ENCODE results near the gene NDUFB6. TPM values are rescaled to one million over a fixed set of nuclear protein-coding genes. Genes with fewer than 3 reads are reported as not detected.

The NDUFB6 gene
- polyA plus RNA-seq, 2 of the 4 experiments (the other 2 are of a cell fraction): 91.0 to 158 TPM

DNA sequence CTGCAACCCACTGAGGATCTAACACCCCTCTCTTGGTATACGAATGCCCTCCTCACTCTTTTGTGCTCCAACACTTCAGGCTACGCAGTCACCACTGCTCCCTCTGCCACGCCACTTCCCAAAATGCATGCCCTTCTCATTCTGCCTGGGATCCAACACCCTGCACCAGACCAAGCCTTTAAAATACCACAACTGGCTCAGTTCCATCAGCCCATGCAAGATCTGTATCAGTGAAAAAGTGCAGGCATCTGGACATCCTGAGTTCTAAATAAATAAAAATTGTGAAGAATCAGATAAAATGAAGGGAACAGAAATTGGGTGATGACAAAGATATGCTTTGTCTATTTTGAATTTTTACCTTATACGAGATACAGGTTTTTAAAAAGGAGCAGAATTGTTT is 2.7 kb downstream of the NDUFB6 start:
- DNase-seq (ENCODE audit: low read depth in 1 of 2, low spot score in 1 of 2) (no peak), ATAC-seq (no peak), FAIRE-seq (no peak)
- POLR2A ChIA-PET: no interaction called here
- TF ChIP-seq HOXB5 (CRISPR knock-in tag; IDR thresholded peaks at IDR 0.05): no peak
- no peak for TF ChIP-seq RARB (CRISPR knock-in tag; IDR thresholded peaks at IDR 0.05)
- TF ChIP-seq JUNB (IDR thresholded peaks at IDR 0.05): no peak
- TF ChIP-seq, protein P1, sequence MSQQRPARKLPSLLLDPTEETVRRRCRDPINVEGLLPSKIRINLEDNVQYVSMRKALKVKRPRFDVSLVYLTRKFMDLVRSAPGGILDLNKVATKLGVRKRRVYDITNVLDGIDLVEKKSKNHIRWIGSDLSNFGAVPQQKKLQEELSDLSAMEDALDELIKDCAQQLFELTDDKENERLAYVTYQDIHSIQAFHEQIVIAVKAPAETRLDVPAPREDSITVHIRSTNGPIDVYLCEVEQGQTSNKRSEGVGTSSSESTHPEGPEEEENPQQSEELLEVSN (IDR thresholded peaks at IDR 0.05; ENCODE audit: borderline replicate concordance, low read depth): no peak
- TF ChIP-seq MAZ (IDR thresholded peaks at IDR 0.05; ENCODE audit: borderline replicate concordance, low read depth, low read length): no peak
- no peak for TF ChIP-seq TP53 (CRISPR knock-in tag; IDR thresholded peaks at IDR 0.05)
- TF ChIP-seq KDM5A (IDR thresholded peaks at IDR 0.05): no peak
- no peak for TF ChIP-seq NFE2L2 (conservative IDR thresholded peaks at IDR 0.05; ENCODE audit: low read length)
- TF ChIP-seq, protein P2, sequence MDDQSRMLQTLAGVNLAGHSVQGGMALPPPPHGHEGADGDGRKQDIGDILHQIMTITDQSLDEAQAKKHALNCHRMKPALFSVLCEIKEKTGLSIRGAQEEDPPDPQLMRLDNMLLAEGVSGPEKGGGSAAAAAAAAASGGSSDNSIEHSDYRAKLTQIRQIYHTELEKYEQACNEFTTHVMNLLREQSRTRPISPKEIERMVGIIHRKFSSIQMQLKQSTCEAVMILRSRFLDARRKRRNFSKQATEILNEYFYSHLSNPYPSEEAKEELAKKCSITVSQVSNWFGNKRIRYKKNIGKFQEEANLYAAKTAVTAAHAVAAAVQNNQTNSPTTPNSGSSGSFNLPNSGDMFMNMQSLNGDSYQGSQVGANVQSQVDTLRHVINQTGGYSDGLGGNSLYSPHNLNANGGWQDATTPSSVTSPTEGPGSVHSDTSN (IDR thresholded peaks at IDR 0.05): no peak
- no peak for TF ChIP-seq EP300 (IDR thresholded peaks at IDR 0.05)
- TF ChIP-seq, protein P3, sequence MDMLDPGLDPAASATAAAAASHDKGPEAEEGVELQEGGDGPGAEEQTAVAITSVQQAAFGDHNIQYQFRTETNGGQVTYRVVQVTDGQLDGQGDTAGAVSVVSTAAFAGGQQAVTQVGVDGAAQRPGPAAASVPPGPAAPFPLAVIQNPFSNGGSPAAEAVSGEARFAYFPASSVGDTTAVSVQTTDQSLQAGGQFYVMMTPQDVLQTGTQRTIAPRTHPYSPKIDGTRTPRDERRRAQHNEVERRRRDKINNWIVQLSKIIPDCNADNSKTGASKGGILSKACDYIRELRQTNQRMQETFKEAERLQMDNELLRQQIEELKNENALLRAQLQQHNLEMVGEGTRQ (IDR thresholded peaks at IDR 0.05): no peak
- TF ChIP-seq, protein P4, sequence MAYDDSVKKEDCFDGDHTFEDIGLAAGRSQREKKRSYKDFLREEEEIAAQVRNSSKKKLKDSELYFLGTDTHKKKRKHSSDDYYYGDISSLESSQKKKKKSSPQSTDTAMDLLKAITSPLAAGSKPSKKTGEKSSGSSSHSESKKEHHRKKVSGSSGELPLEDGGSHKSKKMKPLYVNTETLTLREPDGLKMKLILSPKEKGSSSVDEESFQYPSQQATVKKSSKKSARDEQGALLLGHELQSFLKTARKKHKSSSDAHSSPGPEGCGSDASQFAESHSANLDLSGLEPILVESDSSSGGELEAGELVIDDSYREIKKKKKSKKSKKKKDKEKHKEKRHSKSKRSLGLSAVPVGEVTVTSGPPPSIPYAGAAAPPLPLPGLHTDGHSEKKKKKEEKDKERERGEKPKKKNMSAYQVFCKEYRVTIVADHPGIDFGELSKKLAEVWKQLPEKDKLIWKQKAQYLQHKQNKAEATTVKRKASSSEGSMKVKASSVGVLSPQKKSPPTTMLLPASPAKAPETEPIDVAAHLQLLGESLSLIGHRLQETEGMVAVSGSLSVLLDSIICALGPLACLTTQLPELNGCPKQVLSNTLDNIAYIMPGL (CRISPR knock-in tag; IDR thresholded peaks at IDR 0.05; ENCODE audit: borderline replicate concordance): no peak
- 93% methylated on average over 4 of the region's 4 CpGs for WGBS (ENCODE audit: missing lambda C conversion rate)
- Histone ChIP-seq H3K27ac (no peak overlapping the region), H3K4me1 (peaks cover 17% of the 10 kb centered on the region), H3K9me3 (no peaks in the 10 kb centered on the region), H3K4me2 (no peak overlapping the region), H3K4me3 (no peak overlapping the region)
- CTCF ChIA-PET: no interaction called here

DNA sequence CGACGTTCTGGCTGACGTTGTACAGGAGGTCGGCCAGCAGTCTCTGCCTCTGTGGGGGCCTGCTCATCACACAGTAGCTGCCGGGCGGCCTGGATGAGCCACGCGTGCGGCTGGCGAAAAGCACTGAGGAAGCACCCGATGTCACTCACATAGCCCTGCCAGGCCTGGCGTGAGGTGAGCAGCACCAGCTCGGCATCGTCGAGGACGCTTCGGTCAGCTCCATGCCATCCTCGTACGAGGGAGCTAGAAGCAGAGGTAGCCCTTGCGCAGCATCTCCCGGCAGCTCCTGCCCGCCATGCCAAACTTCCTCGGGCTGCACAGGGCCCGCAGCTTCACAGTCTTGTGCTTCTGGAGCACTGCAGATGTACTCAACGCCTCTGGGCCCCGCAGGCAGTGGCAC is 6.2 kb downstream of the NDUFB6 start:
- Histone ChIP-seq H3K4me3 (no peak overlapping the region), H3K27ac (no peak overlapping the region), H3K9me3 (no peaks in the 10 kb centered on the region), H3K4me1 (peaks cover 10% of the 10 kb centered on the region), H3K4me2 (no peak overlapping the region)
- DNase-seq (ENCODE audit: low read depth in 1 of 2, low spot score in 1 of 2) (no peak), FAIRE-seq (no peak), ATAC-seq (no peak)
- CTCF ChIA-PET: interaction anchor here (1.0 to 9.7 kb wide), 6 partner anchors 12 to 189 kb away, joined by 3 to 104 read pairs (median 4); partner anchors contain the start of gene RIGI
- POLR2A ChIA-PET: no interaction called here
- 96% methylated on average over 21 of the region's 26 CpGs for WGBS (ENCODE audit: missing lambda C conversion rate)
- TF ChIP-seq, protein P5, sequence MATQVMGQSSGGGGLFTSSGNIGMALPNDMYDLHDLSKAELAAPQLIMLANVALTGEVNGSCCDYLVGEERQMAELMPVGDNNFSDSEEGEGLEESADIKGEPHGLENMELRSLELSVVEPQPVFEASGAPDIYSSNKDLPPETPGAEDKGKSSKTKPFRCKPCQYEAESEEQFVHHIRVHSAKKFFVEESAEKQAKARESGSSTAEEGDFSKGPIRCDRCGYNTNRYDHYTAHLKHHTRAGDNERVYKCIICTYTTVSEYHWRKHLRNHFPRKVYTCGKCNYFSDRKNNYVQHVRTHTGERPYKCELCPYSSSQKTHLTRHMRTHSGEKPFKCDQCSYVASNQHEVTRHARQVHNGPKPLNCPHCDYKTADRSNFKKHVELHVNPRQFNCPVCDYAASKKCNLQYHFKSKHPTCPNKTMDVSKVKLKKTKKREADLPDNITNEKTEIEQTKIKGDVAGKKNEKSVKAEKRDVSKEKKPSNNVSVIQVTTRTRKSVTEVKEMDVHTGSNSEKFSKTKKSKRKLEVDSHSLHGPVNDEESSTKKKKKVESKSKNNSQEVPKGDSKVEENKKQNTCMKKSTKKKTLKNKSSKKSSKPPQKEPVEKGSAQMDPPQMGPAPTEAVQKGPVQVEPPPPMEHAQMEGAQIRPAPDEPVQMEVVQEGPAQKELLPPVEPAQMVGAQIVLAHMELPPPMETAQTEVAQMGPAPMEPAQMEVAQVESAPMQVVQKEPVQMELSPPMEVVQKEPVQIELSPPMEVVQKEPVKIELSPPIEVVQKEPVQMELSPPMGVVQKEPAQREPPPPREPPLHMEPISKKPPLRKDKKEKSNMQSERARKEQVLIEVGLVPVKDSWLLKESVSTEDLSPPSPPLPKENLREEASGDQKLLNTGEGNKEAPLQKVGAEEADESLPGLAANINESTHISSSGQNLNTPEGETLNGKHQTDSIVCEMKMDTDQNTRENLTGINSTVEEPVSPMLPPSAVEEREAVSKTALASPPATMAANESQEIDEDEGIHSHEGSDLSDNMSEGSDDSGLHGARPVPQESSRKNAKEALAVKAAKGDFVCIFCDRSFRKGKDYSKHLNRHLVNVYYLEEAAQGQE (IDR thresholded peaks at IDR 0.05): no peak
- TF ChIP-seq POLR2A (IDR thresholded peaks at IDR 0.05; ENCODE audit: low read length): no peak
- TF ChIP-seq, protein P6, sequence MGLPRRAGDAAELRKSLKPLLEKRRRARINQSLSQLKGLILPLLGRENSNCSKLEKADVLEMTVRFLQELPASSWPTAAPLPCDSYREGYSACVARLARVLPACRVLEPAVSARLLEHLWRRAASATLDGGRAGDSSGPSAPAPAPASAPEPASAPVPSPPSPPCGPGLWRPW (IDR thresholded peaks at IDR 0.05): no peak
- TF ChIP-seq NPAS2 (CRISPR knock-in tag; IDR thresholded peaks at IDR 0.05; ENCODE audit: borderline replicate concordance): no peak
- TF ChIP-seq, protein P7, sequence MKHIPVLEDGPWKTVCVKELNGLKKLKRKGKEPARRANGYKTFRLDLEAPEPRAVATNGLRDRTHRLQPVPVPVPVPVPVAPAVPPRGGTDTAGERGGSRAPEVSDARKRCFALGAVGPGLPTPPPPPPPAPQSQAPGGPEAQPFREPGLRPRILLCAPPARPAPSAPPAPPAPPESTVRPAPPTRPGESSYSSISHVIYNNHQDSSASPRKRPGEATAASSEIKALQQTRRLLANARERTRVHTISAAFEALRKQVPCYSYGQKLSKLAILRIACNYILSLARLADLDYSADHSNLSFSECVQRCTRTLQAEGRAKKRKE (CRISPR knock-in tag; IDR thresholded peaks at IDR 0.05; ENCODE audit: low read depth): no peak
- TF ChIP-seq RARB (CRISPR knock-in tag; IDR thresholded peaks at IDR 0.05): no peak
- no peak for TF ChIP-seq MAFK (IDR thresholded peaks at IDR 0.05; ENCODE audit: partially characterized antibody)
- TF ChIP-seq ZNF302 (CRISPR knock-in tag; IDR thresholded peaks at IDR 0.05): no peak
- TF ChIP-seq POLR2AphosphoS2 (conservative IDR thresholded peaks at IDR 0.05; ENCODE audit: low read length): no peak
- TF ChIP-seq, protein P8, sequence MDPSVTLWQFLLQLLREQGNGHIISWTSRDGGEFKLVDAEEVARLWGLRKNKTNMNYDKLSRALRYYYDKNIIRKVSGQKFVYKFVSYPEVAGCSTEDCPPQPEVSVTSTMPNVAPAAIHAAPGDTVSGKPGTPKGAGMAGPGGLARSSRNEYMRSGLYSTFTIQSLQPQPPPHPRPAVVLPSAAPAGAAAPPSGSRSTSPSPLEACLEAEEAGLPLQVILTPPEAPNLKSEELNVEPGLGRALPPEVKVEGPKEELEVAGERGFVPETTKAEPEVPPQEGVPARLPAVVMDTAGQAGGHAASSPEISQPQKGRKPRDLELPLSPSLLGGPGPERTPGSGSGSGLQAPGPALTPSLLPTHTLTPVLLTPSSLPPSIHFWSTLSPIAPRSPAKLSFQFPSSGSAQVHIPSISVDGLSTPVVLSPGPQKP (IDR thresholded peaks at IDR 0.05; ENCODE audit: low read depth, low read length): no peak
- TF ChIP-seq, protein P2 (IDR thresholded peaks at IDR 0.05): no peak
- no peak for TF ChIP-seq CBX8 (IDR thresholded peaks at IDR 0.05)
- no peak for TF ChIP-seq NR3C1 (IDR thresholded peaks at IDR 0.05)
- TF ChIP-seq MYC (IDR thresholded peaks at IDR 0.05; ENCODE audit: borderline replicate concordance, low read length): no peak
- no peak for TF ChIP-seq TFCP2L1 (CRISPR knock-in tag; IDR thresholded peaks at IDR 0.05)
- no peak for TF ChIP-seq CHD4 (IDR thresholded peaks at IDR 0.05; ENCODE audit: borderline replicate concordance)
- no peak for TF ChIP-seq HEYL (CRISPR knock-in tag; IDR thresholded peaks at IDR 0.05)

Measured in A549 (cell line).